Suprapubic skin (tissue), 4 donors: ENCODE measurements around the gene TRIM41.

ENCODE experiments used
- CTCF ChIP-seq, 2 donors: fragments of 200-600 bp in 1 of 2; fragments of 450-650 bp in 1 of 2; sonication (generic) in 1 of 2; IDR thresholded peaks; one replicate each; pipeline ENCODE4 v1.5.1; 2016 to 2019; ENCODE audit warnings: antibody characterized with exemption in 2 of 2, mild to moderate bottlenecking in 1 of 2, moderate library complexity in 1 of 2
- EP300 ChIP-seq: sonication (generic); formaldehyde crosslinking; IDR thresholded peaks from one replicate; pipeline ENCODE4 v1.6.1; 2017; ENCODE audit warnings: antibody characterized with exemption
- POLR2A ChIP-seq, 2 donors: fragments of 450-650 bp; IDR thresholded peaks; one replicate each; pipeline ENCODE4 v1.6.1; 2017; ENCODE audit warnings: antibody characterized with exemption in 2 of 2, mild to moderate bottlenecking in 2 of 2, moderate library complexity in 2 of 2
- POLR2AphosphoS5 ChIP-seq, 3 donors: sonication (generic); formaldehyde crosslinking; IDR thresholded peaks; one replicate each; pipeline ENCODE4 v1.6.1; 2017; ENCODE audit warnings: antibody characterized with exemption in 3 of 3

GRCh38 chr5:181203777-181204112, 19.3 kb upstream of the TRIM41 start:
- no peak for TF ChIP-seq CTCF (IDR thresholded peaks at IDR 0.05)
- TF ChIP-seq POLR2A (IDR thresholded peaks at IDR 0.05): no peak
- no peak for TF ChIP-seq EP300
- TF ChIP-seq POLR2AphosphoS5 (IDR thresholded peaks at IDR 0.05): no peak
